ENCODE measurements around the gene MTFP1.

MTFP1 gene

DNA sequence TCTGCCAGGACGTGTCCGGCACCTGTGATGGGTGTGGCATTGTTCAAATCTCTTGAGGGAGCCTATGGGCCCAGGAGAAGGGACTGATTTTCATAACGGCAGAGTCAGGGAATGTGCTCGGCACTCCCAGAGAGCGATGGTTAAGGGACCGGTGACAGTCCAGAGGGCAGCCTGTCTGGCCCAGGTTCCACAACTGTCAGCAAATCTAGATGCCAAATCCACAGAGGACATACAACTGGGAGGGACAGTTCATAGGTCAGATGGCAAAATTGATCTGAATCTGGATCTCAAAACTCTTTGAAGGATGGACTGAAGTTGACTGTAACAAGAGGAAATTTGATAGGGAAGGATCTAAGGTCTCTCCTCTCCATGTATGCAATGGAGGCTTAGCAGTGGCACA, 21.3 kb upstream of the MTFP1 start:
- Histone ChIP-seq H3K4me2 (ENCODE audit: low read length) (no peak overlapping the region), H3K27ac (ENCODE audit: low read length) (no peak overlapping the region)

GRCh38 chr22:30405731-30406130, 19.8 kb upstream of the MTFP1 start:
- Histone ChIP-seq H2AFZ (ENCODE audit: low read depth, low read length) (no peak overlapping the region), H3K27me3 (ENCODE audit: low read depth, low read length) (no peaks in the 10 kb centered on the region), H3K4me2 (ENCODE audit: low read length) (no peak overlapping the region), H4K20me1 (ENCODE audit: insufficient read depth, low read length) (peaks cover 3% of the 10 kb centered on the region; the same call in 1 of the 2 replicates), H3K9me3 (ENCODE audit: insufficient read depth, low read length) (no peaks in the 10 kb centered on the region), H3K4me3 (ENCODE audit: low read length) (no peak overlapping the region), H3K79me2 (ENCODE audit: low read length) (no peaks in the 10 kb centered on the region), H3K27ac (ENCODE audit: low read length) (no peak overlapping the region), H3K4me1 (ENCODE audit: low read length) (no peaks in the 10 kb centered on the region), H3K36me3 (replicated peaks; ENCODE audit: low read depth, low read length) (peaks cover 20% of the 10 kb centered on the region), H3K9ac (ENCODE audit: low read length) (no peak overlapping the region)
- TF ChIP-seq, protein P1, sequence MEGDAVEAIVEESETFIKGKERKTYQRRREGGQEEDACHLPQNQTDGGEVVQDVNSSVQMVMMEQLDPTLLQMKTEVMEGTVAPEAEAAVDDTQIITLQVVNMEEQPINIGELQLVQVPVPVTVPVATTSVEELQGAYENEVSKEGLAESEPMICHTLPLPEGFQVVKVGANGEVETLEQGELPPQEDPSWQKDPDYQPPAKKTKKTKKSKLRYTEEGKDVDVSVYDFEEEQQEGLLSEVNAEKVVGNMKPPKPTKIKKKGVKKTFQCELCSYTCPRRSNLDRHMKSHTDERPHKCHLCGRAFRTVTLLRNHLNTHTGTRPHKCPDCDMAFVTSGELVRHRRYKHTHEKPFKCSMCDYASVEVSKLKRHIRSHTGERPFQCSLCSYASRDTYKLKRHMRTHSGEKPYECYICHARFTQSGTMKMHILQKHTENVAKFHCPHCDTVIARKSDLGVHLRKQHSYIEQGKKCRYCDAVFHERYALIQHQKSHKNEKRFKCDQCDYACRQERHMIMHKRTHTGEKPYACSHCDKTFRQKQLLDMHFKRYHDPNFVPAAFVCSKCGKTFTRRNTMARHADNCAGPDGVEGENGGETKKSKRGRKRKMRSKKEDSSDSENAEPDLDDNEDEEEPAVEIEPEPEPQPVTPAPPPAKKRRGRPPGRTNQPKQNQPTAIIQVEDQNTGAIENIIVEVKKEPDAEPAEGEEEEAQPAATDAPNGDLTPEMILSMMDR (IDR thresholded peaks at IDR 0.05; ENCODE audit: low read depth, low read length) = no peak
- TF ChIP-seq EZH2phosphoT487 (IDR thresholded peaks at IDR 0.05; ENCODE audit: low read depth) = no peak

More for the DNA sequence above, 21.3 kb upstream of the MTFP1 start:
- peaks cover 18% of the 10 kb centered on the region for H3K36me3 ChIP-seq (replicated peaks; ENCODE audit: low read depth, low read length)
- H3K9me3 ChIP-seq (ENCODE audit: insufficient read depth, low read length) = no peaks in the 10 kb centered on the region
- H3K27me3 ChIP-seq (ENCODE audit: low read depth, low read length) = no peaks in the 10 kb centered on the region
- H3K9ac ChIP-seq (ENCODE audit: low read length) = no peak overlapping the region
- H3K4me1 ChIP-seq (ENCODE audit: low read length) = no peaks in the 10 kb centered on the region
- no peak overlapping the region for H3K4me3 ChIP-seq (ENCODE audit: low read length)
- H2AFZ ChIP-seq (ENCODE audit: low read depth, low read length) = no peak overlapping the region
- TF ChIP-seq, protein P1 (IDR thresholded peaks at IDR 0.05; ENCODE audit: low read depth, low read length) = no peak
- no peak for TF ChIP-seq EZH2phosphoT487 (IDR thresholded peaks at IDR 0.05; ENCODE audit: low read depth)
- peaks cover 3% of the 10 kb centered on the region; the same call in 1 of the 2 replicates for H4K20me1 ChIP-seq (ENCODE audit: insufficient read depth, low read length)
- no peaks in the 10 kb centered on the region for H3K79me2 ChIP-seq (ENCODE audit: low read length)

DNA sequence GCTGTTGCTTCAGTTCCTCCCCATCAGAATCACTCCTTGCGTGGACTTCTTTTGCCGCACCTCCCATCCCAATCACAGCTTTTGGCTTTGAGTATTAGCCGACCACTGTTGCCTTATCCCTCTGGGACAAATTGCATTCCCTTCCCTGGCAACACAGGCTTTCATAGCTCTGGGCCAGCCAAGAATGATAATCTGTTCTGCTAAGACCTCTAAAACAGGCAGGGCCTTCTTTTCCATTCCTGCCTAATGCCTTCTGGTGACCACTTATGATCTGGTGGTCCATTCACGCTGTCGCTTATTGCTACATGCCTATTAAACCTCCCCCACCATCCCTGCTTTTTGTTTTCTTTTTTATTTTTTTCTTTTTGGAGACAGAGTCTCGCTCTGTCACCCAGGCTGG, 19.2 kb upstream of the MTFP1 start:
- peaks cover 22% of the 10 kb centered on the region for H3K36me3 ChIP-seq (replicated peaks; ENCODE audit: low read depth, low read length)
- H3K4me3 ChIP-seq (ENCODE audit: low read length) = no peak overlapping the region
- H3K27ac ChIP-seq (ENCODE audit: low read length) = no peak overlapping the region
- no peaks in the 10 kb centered on the region for H3K27me3 ChIP-seq (ENCODE audit: low read depth, low read length)
- H3K79me2 ChIP-seq (ENCODE audit: low read length) = no peaks in the 10 kb centered on the region
- no peak overlapping the region for H2AFZ ChIP-seq (ENCODE audit: low read depth, low read length)
- H3K9ac ChIP-seq (ENCODE audit: low read length) = no peak overlapping the region
- peaks cover 3% of the 10 kb centered on the region; the same call in 1 of the 2 replicates for H4K20me1 ChIP-seq (ENCODE audit: insufficient read depth, low read length)
- no peaks in the 10 kb centered on the region for H3K9me3 ChIP-seq (ENCODE audit: insufficient read depth, low read length)
- no peak overlapping the region for H3K4me2 ChIP-seq (ENCODE audit: low read length)
- TF ChIP-seq, protein P1 (IDR thresholded peaks at IDR 0.05; ENCODE audit: low read depth, low read length) = no peak
- no peak for TF ChIP-seq EZH2phosphoT487 (IDR thresholded peaks at IDR 0.05; ENCODE audit: low read depth)
- H3K4me1 ChIP-seq (ENCODE audit: low read length) = no peaks in the 10 kb centered on the region

GRCh38 chr22:30408388-30409102, 17.0 kb upstream of the MTFP1 start:
- Histone ChIP-seq H3K27ac (ENCODE audit: low read length) (no peak overlapping the region), H3K36me3 (replicated peaks; ENCODE audit: low read depth, low read length) (peaks cover 32% of the 10 kb centered on the region), H3K4me3 (ENCODE audit: low read length) (no peak overlapping the region)

More at GRCh38 chr22:30408388-30409102, 17.0 kb upstream of the MTFP1 start:
- Histone ChIP-seq H3K9me3 (ENCODE audit: insufficient read depth, low read length) (no peaks in the 10 kb centered on the region), H2AFZ (ENCODE audit: low read depth, low read length) (no peak overlapping the region), H3K79me2 (ENCODE audit: low read length) (no peaks in the 10 kb centered on the region), H3K4me1 (ENCODE audit: low read length) (no peaks in the 10 kb centered on the region), H3K27me3 (ENCODE audit: low read depth, low read length) (no peaks in the 10 kb centered on the region), H3K9ac (ENCODE audit: low read length) (no peak overlapping the region), H3K4me2 (ENCODE audit: low read length) (no peak overlapping the region), H4K20me1 (ENCODE audit: insufficient read depth, low read length) (peaks cover 3% of the 10 kb centered on the region; the same call in 1 of the 2 replicates)
- TF ChIP-seq, protein P1 (IDR thresholded peaks at IDR 0.05; ENCODE audit: low read depth, low read length) = no peak
- no peak for TF ChIP-seq EZH2phosphoT487 (IDR thresholded peaks at IDR 0.05; ENCODE audit: low read depth)
